ENCODE data around the gene XRCC1. TPM values are rescaled to one million over a fixed set of nuclear protein-coding genes. Genes with fewer than 3 reads are reported as not detected.

XRCC1 gene
- total RNA-seq, 4 donors from 2014 or later = 8.0 to 147 (median 15.8) TPM

GRCh38 chr19:43622956-43623355 lies 47.6 kb upstream of the XRCC1 start:
- 100% methylated on average over 1 of the region's 1 CpG; no CpG with 5 or more reads in 1 of the 2 donors for WGBS, 2 donors (ENCODE audit: low coverage in 1 of 2)
- Histone ChIP-seq H3K36me3 (no peaks in the 10 kb centered on the region), H3K9me3 (no peaks in the 10 kb centered on the region), H3K27ac (no peak overlapping the region), H3K4me1 (peaks cover 0 to 23% (median 14%) of the 10 kb centered on the region in 4 donors), H3K4me3 (no peak overlapping the region), H3K27me3 (no peaks in the 10 kb centered on the region)
- TF ChIP-seq CTCF (IDR thresholded peaks at IDR 0.05) = no peak
- no peak for TF ChIP-seq EP300 (IDR thresholded peaks at IDR 0.05; ENCODE audit: low read depth)
- no peak for TF ChIP-seq POLR2AphosphoS5 (IDR thresholded peaks at IDR 0.05)
- no peak for TF ChIP-seq POLR2A (IDR thresholded peaks at IDR 0.05)
- in situ Hi-C loops (cut with MboI; ENCODE audit: low pct_ligation_motif_present in 1 of 4, low pct_unique_long_range_greater_than_20kb in 1 of 4, low sequenced_read_pairs in 3 of 4) = no loop called here
- intact Hi-C loops (cut with DNase I; ENCODE audit: low total_unique reads) = no loop called here
- DNase-seq = no peak

GRCh38 chr19:43622070-43622469 lies 46.7 kb upstream of the XRCC1 start:
- DNase-seq = no peak
- Histone ChIP-seq H3K4me3 (no peak overlapping the region), H3K36me3 (no peaks in the 10 kb centered on the region), H3K27ac (no peak overlapping the region), H3K9me3 (no peaks in the 10 kb centered on the region), H3K27me3 (no peaks in the 10 kb centered on the region), H3K4me1 (peaks cover 0 to 23% (median 14%) of the 10 kb centered on the region in 4 donors)
- 66 to 89% methylated on average over 3 to 4 of the region's 4 CpGs for WGBS, 2 donors (ENCODE audit: low coverage in 1 of 2)
- in situ Hi-C loops (cut with MboI; ENCODE audit: low pct_ligation_motif_present in 1 of 4, low pct_unique_long_range_greater_than_20kb in 1 of 4, low sequenced_read_pairs in 3 of 4) = no loop called here
- intact Hi-C loops (cut with DNase I; ENCODE audit: low total_unique reads) = no loop called here
- no peak for TF ChIP-seq POLR2AphosphoS5 (IDR thresholded peaks at IDR 0.05)
- TF ChIP-seq EP300 (IDR thresholded peaks at IDR 0.05; ENCODE audit: low read depth) = no peak
- TF ChIP-seq POLR2A (IDR thresholded peaks at IDR 0.05) = no peak
- no peak for TF ChIP-seq CTCF (IDR thresholded peaks at IDR 0.05)

GRCh38 chr19:43620061-43621001 lies 45.0 kb upstream of the XRCC1 start:
- Histone ChIP-seq H3K4me1 (peaks cover 0 to 21% (median 14%) of the 10 kb centered on the region in 4 donors), H3K36me3 (no peaks in the 10 kb centered on the region), H3K4me3 (peak overlapping the region; percentile 65 to 91 (median 70)), H3K9me3 (no peaks in the 10 kb centered on the region), H3K27me3 (no peaks in the 10 kb centered on the region), H3K27ac (peak overlapping the region; percentile 88 to 98 (median 94))
- in situ Hi-C loops (cut with MboI; ENCODE audit: low pct_ligation_motif_present in 1 of 4, low pct_unique_long_range_greater_than_20kb in 1 of 4, low sequenced_read_pairs in 3 of 4) (no loop called here), intact Hi-C loops (cut with DNase I; ENCODE audit: low total_unique reads) (no loop called here)
- no peak for TF ChIP-seq EP300 (IDR thresholded peaks at IDR 0.05; ENCODE audit: low read depth)
- TF ChIP-seq POLR2AphosphoS5 (IDR thresholded peaks at IDR 0.05) = no peak
- TF ChIP-seq POLR2A (IDR thresholded peaks at IDR 0.05) = no peak
- TF ChIP-seq CTCF (IDR thresholded peaks at IDR 0.05) = no peak
- no peak for DNase-seq
- 50 to 79% methylated on average over 7 to 21 of the region's 23 CpGs for WGBS, 2 donors (ENCODE audit: low coverage in 1 of 2)

- Histone ChIP-seq H3K4me1 (peaks cover 0 to 13% (median 11%) of the 10 kb centered on the region in 4 donors), H3K27me3 (no peaks in the 10 kb centered on the region), H3K4me3 (peak within 1 kb of the TSS; percentile 65 to 91 (median 70)), H3K27ac (peak within 1 kb of the TSS; percentile 88 to 98 (median 94)), H3K36me3 (no peaks in the 10 kb centered on the region), H3K9me3 (no peaks in the 10 kb centered on the region)
- DNase-seq = peak; percentile 87
- intact Hi-C loops (cut with DNase I; ENCODE audit: low total_unique reads) = no loop called here
- TF ChIP-seq POLR2A (IDR thresholded peaks at IDR 0.05) (peak; percentile 72), POLR2AphosphoS5 (IDR thresholded peaks at IDR 0.05) (peak; percentile 61 to 83 (median 82)), CTCF (IDR thresholded peaks at IDR 0.05) (no peak), EP300 (IDR thresholded peaks at IDR 0.05; ENCODE audit: low read depth) (no peak)
- 0% methylated on average over 70 of the region's 81 CpGs; no CpG with 5 or more reads in 1 of the 2 donors for WGBS, 2 donors (ENCODE audit: low coverage in 1 of 2)
- in situ Hi-C loops (cut with MboI; ENCODE audit: low pct_ligation_motif_present in 1 of 4, low pct_unique_long_range_greater_than_20kb in 1 of 4, low sequenced_read_pairs in 3 of 4) = no loop called here
Observed at GRCh38 chr19:43619262-43620060, 44.1 kb upstream of the XRCC1 start, which contains the start of gene ZNF428. Gene ZNF428 (minus strand): TSS chr19:43619629. CDS start chr19:43614304, 5,325 bp downstream.
